ENCODE results near the gene SOX5. TPM values are rescaled to one million over a fixed set of nuclear protein-coding genes. Genes with fewer than 3 reads are reported as not detected.

The SOX5 gene
- total RNA-seq, 1 donor from 2014 or later, result 21.1 TPM

DNA sequence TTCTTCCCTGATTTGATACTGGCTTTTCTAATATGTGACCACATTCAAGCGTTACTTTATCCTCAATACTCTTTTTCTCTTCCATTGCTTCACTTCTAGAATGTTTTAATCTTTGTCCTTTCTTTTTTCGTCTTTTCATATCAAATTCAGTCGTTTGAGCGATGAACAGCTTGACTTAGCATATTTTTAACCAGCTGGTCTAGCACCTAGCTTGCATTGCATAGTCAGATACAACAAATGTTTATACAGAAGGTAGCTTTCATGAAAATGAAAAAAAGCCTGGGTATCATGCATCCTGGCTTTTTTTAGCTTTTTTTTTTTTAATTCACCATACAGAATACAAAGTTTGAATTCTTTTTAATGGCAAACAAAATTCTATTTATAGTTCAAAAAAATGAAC lies 1.2 kb downstream of the SOX5 start:
- no peak for TF ChIP-seq POLR2A (IDR thresholded peaks at IDR 0.05)
- TF ChIP-seq, protein P1, sequence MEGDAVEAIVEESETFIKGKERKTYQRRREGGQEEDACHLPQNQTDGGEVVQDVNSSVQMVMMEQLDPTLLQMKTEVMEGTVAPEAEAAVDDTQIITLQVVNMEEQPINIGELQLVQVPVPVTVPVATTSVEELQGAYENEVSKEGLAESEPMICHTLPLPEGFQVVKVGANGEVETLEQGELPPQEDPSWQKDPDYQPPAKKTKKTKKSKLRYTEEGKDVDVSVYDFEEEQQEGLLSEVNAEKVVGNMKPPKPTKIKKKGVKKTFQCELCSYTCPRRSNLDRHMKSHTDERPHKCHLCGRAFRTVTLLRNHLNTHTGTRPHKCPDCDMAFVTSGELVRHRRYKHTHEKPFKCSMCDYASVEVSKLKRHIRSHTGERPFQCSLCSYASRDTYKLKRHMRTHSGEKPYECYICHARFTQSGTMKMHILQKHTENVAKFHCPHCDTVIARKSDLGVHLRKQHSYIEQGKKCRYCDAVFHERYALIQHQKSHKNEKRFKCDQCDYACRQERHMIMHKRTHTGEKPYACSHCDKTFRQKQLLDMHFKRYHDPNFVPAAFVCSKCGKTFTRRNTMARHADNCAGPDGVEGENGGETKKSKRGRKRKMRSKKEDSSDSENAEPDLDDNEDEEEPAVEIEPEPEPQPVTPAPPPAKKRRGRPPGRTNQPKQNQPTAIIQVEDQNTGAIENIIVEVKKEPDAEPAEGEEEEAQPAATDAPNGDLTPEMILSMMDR (IDR thresholded peaks at IDR 0.05), result no peak
- TF ChIP-seq POLR2AphosphoS5 (IDR thresholded peaks at IDR 0.05; ENCODE audit: insufficient read depth in 1 of 2, low read depth in 1 of 2), result no peak
- H3K9me3 ChIP-seq, result no peaks in the 10 kb centered on the region
- no peak for DNase-seq (ENCODE audit: extremely low spot score in 2 of 2)
- intact Hi-C loops (cut with DNase I), result no loop called here
- no peaks in the 10 kb centered on the region for H3K36me3 ChIP-seq
- H3K27me3 ChIP-seq, result no peaks in the 10 kb centered on the region
- peaks cover 17% of the 10 kb centered on the region for H3K4me1 ChIP-seq
- H3K27ac ChIP-seq, result no peak overlapping the region
- H3K4me3 ChIP-seq, result no peak overlapping the region

DNA sequence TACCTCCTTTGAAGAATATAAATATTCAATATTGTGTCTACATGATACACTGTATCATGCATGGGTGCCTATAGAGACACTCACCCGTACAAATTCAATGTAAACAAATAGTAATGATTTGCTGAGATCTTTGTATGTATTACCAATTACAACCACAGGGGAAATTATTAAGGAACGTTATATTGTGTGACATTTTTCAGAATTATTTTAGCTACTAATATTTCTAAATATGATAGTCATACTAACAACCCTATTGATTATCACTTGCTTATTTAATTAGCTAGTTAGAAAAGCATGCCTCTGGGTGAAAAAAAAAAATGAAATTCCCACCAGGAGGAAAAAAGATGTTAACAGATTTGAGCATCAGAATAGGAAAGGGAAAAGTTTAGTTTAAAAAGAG lies 2.1 kb downstream of the SOX5 start:
- Histone ChIP-seq H3K4me3 (no peak overlapping the region), H3K27me3 (no peaks in the 10 kb centered on the region), H3K4me1 (peaks cover 17% of the 10 kb centered on the region), H3K9me3 (no peaks in the 10 kb centered on the region), H3K27ac (no peak overlapping the region), H3K36me3 (no peaks in the 10 kb centered on the region)
- DNase-seq (ENCODE audit: extremely low spot score in 2 of 2), result no peak
- TF ChIP-seq POLR2AphosphoS5 (IDR thresholded peaks at IDR 0.05; ENCODE audit: insufficient read depth in 1 of 2, low read depth in 1 of 2) (no peak), POLR2A (IDR thresholded peaks at IDR 0.05) (no peak)
- TF ChIP-seq, protein P1 (IDR thresholded peaks at IDR 0.05), result no peak
- intact Hi-C loops (cut with DNase I), result no loop called here

GRCh38 chr12:23945249-23945648 lies 4.2 kb downstream of the SOX5 start:
- Histone ChIP-seq H3K27ac (no peak overlapping the region), H3K4me3 (no peak overlapping the region), H3K9me3 (no peaks in the 10 kb centered on the region), H3K36me3 (no peaks in the 10 kb centered on the region), H3K27me3 (no peaks in the 10 kb centered on the region), H3K4me1 (peaks cover 7% of the 10 kb centered on the region)
- DNase-seq (ENCODE audit: extremely low spot score in 2 of 2), result no peak
- TF ChIP-seq POLR2A (IDR thresholded peaks at IDR 0.05), result no peak
- TF ChIP-seq, protein P1 (IDR thresholded peaks at IDR 0.05), result no peak
- no peak for TF ChIP-seq POLR2AphosphoS5 (IDR thresholded peaks at IDR 0.05; ENCODE audit: insufficient read depth in 1 of 2, low read depth in 1 of 2)
- intact Hi-C loops (cut with DNase I), result no loop called here

DNA sequence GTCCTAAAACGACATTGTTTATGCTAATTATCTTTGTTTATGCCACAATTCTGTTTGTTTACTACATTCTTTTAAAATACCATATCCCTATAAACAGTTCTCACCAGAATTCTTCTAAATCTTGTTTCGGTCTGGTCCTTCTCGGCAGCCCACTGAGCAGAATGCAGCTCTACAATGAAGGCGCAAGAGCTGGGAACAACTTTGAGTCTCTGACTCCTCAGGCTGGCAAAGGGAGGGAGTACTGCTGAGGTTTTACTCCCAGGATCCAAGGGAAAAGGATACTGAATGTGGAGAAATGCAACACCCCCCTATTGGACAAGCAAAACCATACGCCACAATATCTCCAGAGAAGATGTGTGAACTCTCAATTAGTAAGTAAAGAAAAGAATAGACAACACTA lies 5.4 kb downstream of the SOX5 start:
- H3K4me3 ChIP-seq, result no peak overlapping the region
- intact Hi-C loops (cut with DNase I), result no loop called here
- no peaks in the 10 kb centered on the region for H3K9me3 ChIP-seq
- no peaks in the 10 kb centered on the region for H3K36me3 ChIP-seq
- H3K27me3 ChIP-seq, result no peaks in the 10 kb centered on the region
- H3K27ac ChIP-seq, result no peak overlapping the region
- DNase-seq (ENCODE audit: extremely low spot score in 2 of 2), result no peak
- TF ChIP-seq POLR2A (IDR thresholded peaks at IDR 0.05) (no peak), POLR2AphosphoS5 (IDR thresholded peaks at IDR 0.05; ENCODE audit: insufficient read depth in 1 of 2, low read depth in 1 of 2) (no peak)
- TF ChIP-seq, protein P1 (IDR thresholded peaks at IDR 0.05), result no peak
- no peaks in the 10 kb centered on the region for H3K4me1 ChIP-seq

- intact Hi-C loops (cut with DNase I), result no loop called here
- TF ChIP-seq POLR2A (IDR thresholded peaks at IDR 0.05), result no peak
- TF ChIP-seq, protein P1 (IDR thresholded peaks at IDR 0.05), result no peak
- TF ChIP-seq POLR2AphosphoS5 (IDR thresholded peaks at IDR 0.05; ENCODE audit: insufficient read depth in 1 of 2, low read depth in 1 of 2), result no peak
- H3K27me3 ChIP-seq, result no peaks in the 10 kb centered on the region
- H3K4me1 ChIP-seq, result no peaks in the 10 kb centered on the region
- H3K27ac ChIP-seq, result no peak overlapping the region
- no peaks in the 10 kb centered on the region for H3K9me3 ChIP-seq
- H3K36me3 ChIP-seq, result no peaks in the 10 kb centered on the region
- DNase-seq (ENCODE audit: extremely low spot score in 2 of 2), result no peak
- H3K4me3 ChIP-seq, result no peak overlapping the region
These were observed 6.6 kb downstream of the SOX5 start for GRCh38 chr12:23942841-23943240.

Measured in vagina (tissue), 2 donors.